Esophagus squamous epithelium (tissue), 4 donors: ENCODE results near the gene FLVCR2.

Experiments used
- CTCF ChIP-seq, 6 experiments: fragments of 450-650 bp in 4 of 6; fragments of 200-600 bp in 2 of 6; sonication (generic) in 2 of 6; IDR thresholded peaks; one replicate each; pipeline ENCODE4 v1.5.1; 2016 to 2019; ENCODE audit warnings: antibody characterized with exemption in 6 of 6, mild to moderate bottlenecking in 4 of 6, moderate library complexity in 4 of 6
- POLR2A ChIP-seq, 4 donors: fragments of 450-650 bp; IDR thresholded peaks; one replicate each; pipeline ENCODE4 v1.6.1; 2017; ENCODE audit warnings: antibody characterized with exemption in 4 of 4, mild to moderate bottlenecking in 4 of 4, moderate library complexity in 3 of 4

GRCh38 chr14:75565056-75565455, 13.4 kb upstream of the FLVCR2 start:
- no peak for TF ChIP-seq CTCF (IDR thresholded peaks at IDR 0.05)
- TF ChIP-seq POLR2A (IDR thresholded peaks at IDR 0.05) = no peak
